HepG2 (cell line): Measurements from ENCODE around the gene NDOR1. TPM values are rescaled to one million over a fixed set of nuclear protein-coding genes. Genes with fewer than 3 reads are reported as not detected.

Experiments
- AFF4 ChIP-seq: sonication (generic); formaldehyde crosslinking; IDR thresholded peaks from 2 replicates; pipeline ENCODE4 v1.4.0; 2020; ENCODE audit warnings: missing genetic modification reagents
- ARNT ChIP-seq: fragments of 450-650 bp; IDR thresholded peaks from 2 replicates; pipeline ENCODE4 v1.6.1; 2017
- BCL6 ChIP-seq: IDR thresholded peaks from 2 replicates; pipeline ENCODE4 v1.6.1; 2016; ENCODE audit warnings: missing genetic modification reagents, missing compliant biosample characterization
- CENPX ChIP-seq: sonication (generic); formaldehyde crosslinking; IDR thresholded peaks from 2 replicates; pipeline ENCODE4 v1.9.0; 2021; ENCODE audit warnings: mild to moderate bottlenecking, missing genetic modification reagents, moderate library complexity
- FOXM1 ChIP-seq: sonication (generic); formaldehyde crosslinking; IDR thresholded peaks from 2 replicates; pipeline ENCODE4 v1.5.0; 2020; ENCODE audit warnings: missing genetic modification reagents
- IKZF1 ChIP-seq: fragments of 450-650 bp; IDR thresholded peaks from 2 replicates; pipeline ENCODE4 v1.7.1; 2016
- MNT ChIP-seq: fragments of 450-650 bp; IDR thresholded peaks from 2 replicates; pipeline ENCODE4 v1.6.1; 2016
- PLRG1 ChIP-seq: fragments of 450-650 bp; conservative IDR thresholded peaks from 2 replicates; pipeline ENCODE4 v1.6.1; 2016
- REL ChIP-seq: sonication (generic); formaldehyde crosslinking; conservative IDR thresholded peaks from 2 replicates; pipeline ENCODE4 v1.8.0; 2022; ENCODE audit warnings: mild to moderate bottlenecking, missing genetic modification reagents, moderate library complexity
- TBP ChIP-seq: sonication (generic); formaldehyde crosslinking; IDR thresholded peaks from 2 replicates; pipeline ENCODE4 v1.5.0; 2020; ENCODE audit warnings: missing genetic modification reagents
- TBX2 ChIP-seq: sonication (generic); formaldehyde crosslinking; IDR thresholded peaks from 2 replicates; pipeline ENCODE4 v1.5.0; 2020; ENCODE audit warnings: missing genetic modification reagents, mild to moderate bottlenecking, borderline replicate concordance
- TCF7L2 ChIP-seq: IDR thresholded peaks from 2 replicates; pipeline ENCODE4 v1.6.1; 2011; ENCODE audit warnings: mild to moderate bottlenecking, low read depth, low read length, moderate library complexity
- TEF ChIP-seq: sonication (generic); formaldehyde crosslinking; IDR thresholded peaks from 2 replicates; pipeline ENCODE4 v1.5.0; 2020; ENCODE audit warnings: missing genetic modification reagents
- USF2 ChIP-seq, 2 experiments: sonication (generic) in 1 of 2; formaldehyde crosslinking in 1 of 2; IDR thresholded peaks; 2 replicates each; pipeline versions ENCODE4 v1.5.1 to v1.6.1; 2011 to 2020; ENCODE audit warnings: borderline replicate concordance in 1 of 2, low read depth in 1 of 2, low read length in 1 of 2, mild to moderate bottlenecking in 1 of 2, missing genetic modification reagents in 1 of 2, moderate library complexity in 1 of 2
- ZNF512B ChIP-seq: sonication (generic); formaldehyde crosslinking; IDR thresholded peaks from 2 replicates; pipeline ENCODE4 v1.5.1; 2020; ENCODE audit warnings: missing genetic modification reagents, mild to moderate bottlenecking, borderline replicate concordance
- ZNF572 ChIP-seq: sonication (generic); formaldehyde crosslinking; IDR thresholded peaks from 2 replicates; pipeline ENCODE4 v1.5.1; 2020; ENCODE audit warnings: mild to moderate bottlenecking, missing genetic modification reagents
- ZNF75D ChIP-seq: sonication (generic); formaldehyde crosslinking; IDR thresholded peaks from 2 replicates; pipeline ENCODE4 v1.8.1; 2023; ENCODE audit warnings: missing genetic modification reagents, mild to moderate bottlenecking, borderline replicate concordance
- ZNF850 ChIP-seq: sonication (generic); formaldehyde crosslinking; conservative IDR thresholded peaks from 2 replicates; pipeline ENCODE4 v1.9.0; 2021; ENCODE audit warnings: mild to moderate bottlenecking, missing genetic modification reagents
- polyA plus RNA-seq, 8 experiments: library from polyadenylated mRNA; depleted of rRNA in 3 of 8; stranded (reverse) in 7 of 8; unstranded in 1 of 8; fragments of >200 nt; fragmentation: Illumina TruSeq in 4 of 8; extraction: Trizol in 4 of 8; gene quantifications; 2 replicates each; pipeline versions ENCODE4 v1.2.1 to v1.2.3, GENCODE V29; 2011 to 2016; ENCODE audit warnings: low read depth in 4 of 8, missing spikeins in 1 of 8, mixed read lengths in 1 of 8; ENCODE audit not compliant: insufficient read depth in 1 of 8
- total RNA-seq, 5 experiments: library from RNA; depleted of rRNA; stranded (reverse); fragments of >200 nt; fragmentation: Illumina TruSeq; extraction: Trizol; gene quantifications; 2 replicates each; pipeline ENCODE4 v1.2.3, GENCODE V29; 2016; ENCODE audit warnings: low read depth in 1 of 5

The NDOR1 gene
- total and polyA plus RNA-seq, 2 of the 13 experiments (the other 11 are each of a cell fraction or from before 2014, with no cell fraction given) = 3.6 to 8.7 TPM

- TF ChIP-seq MNT (peak; percentile 87), TBX2 (CRISPR knock-in tag) (peak; percentile 84; the same call in 1 of the 2 replicates), REL (CRISPR knock-in tag) (no peak), PLRG1 (no peak), USF2 (IDR thresholded peaks at IDR 0.05; ENCODE audit: low read depth, low read length) (no peak), USF2 (CRISPR knock-in tag; IDR thresholded peaks at IDR 0.05; ENCODE audit: borderline replicate concordance) (no peak; the same call in 1 of the 2 replicates), ZNF512B (CRISPR knock-in tag) (no peak), ZNF572 (peak; percentile 25; the same call in 1 of the 2 replicates), FOXM1 (CRISPR knock-in tag) (no peak), IKZF1 (no peak), ZNF75D (CRISPR knock-in tag) (no peak), BCL6 (CRISPR knock-in tag) (peak; percentile 46; the same call in 1 of the 2 replicates), ZNF850 (CRISPR knock-in tag) (no peak), TEF (CRISPR knock-in tag) (no peak), TCF7L2 (no peak), CENPX (CRISPR knock-in tag) (no peak), AFF4 (no peak), TBP (CRISPR knock-in tag) (peak; percentile 99), ARNT (no peak)
Observed at GRCh38 chr9:137188490-137189296, 16.8 kb upstream of the NDOR1 start, which contains the start of the genes ANAPC2 and SSNA1 (continued).
